ENCODE results near the gene TAOK1. TPM values are rescaled to one million over a fixed set of nuclear protein-coding genes. Genes with fewer than 3 reads are reported as not detected.

TAOK1 gene
- polyA plus RNA-seq, 4 donors, result 43.9 to 48.7 (median 48.1) TPM

- no peak for DNase-seq (ENCODE audit: low read depth in 4 of 4, low spot score in 3 of 4)
Observed at GRCh38 chr17:29376667-29377270, 13.4 kb upstream of the TAOK1 start.

- DNase-seq (ENCODE audit: low read depth in 4 of 4, low spot score in 3 of 4), result no peak
Observed at GRCh38 chr17:29378500-29378899, 11.7 kb upstream of the TAOK1 start.

- DNase-seq (ENCODE audit: low read depth in 4 of 4, low spot score in 3 of 4), result no peak
Observed at GRCh38 chr17:29379084-29379991, 10.8 kb upstream of the TAOK1 start.

- no peak for DNase-seq (ENCODE audit: low read depth in 4 of 4, low spot score in 3 of 4)
Observed at GRCh38 chr17:29383686-29384085, 6.5 kb upstream of the TAOK1 start.

GRCh38 chr17:29384901-29385300 is 5.3 kb upstream of the TAOK1 start:
- no peak for DNase-seq (ENCODE audit: low read depth in 4 of 4, low spot score in 3 of 4)

GRCh38 chr17:29386760-29387159 is 3.4 kb upstream of the TAOK1 start:
- DNase-seq (ENCODE audit: low read depth in 4 of 4, low spot score in 3 of 4), result no peak

- no peak for DNase-seq (ENCODE audit: low read depth in 4 of 4, low spot score in 3 of 4)
Observed at GRCh38 chr17:29388937-29389336, 1.2 kb upstream of the TAOK1 start.

GRCh38 chr17:29390851-29391631 is 878 bp downstream of the TAOK1 start:
- no peak for DNase-seq (ENCODE audit: low read depth in 4 of 4, low spot score in 3 of 4)

- no peak for DNase-seq (ENCODE audit: low read depth in 4 of 4, low spot score in 3 of 4)
Observed at GRCh38 chr17:29393436-29393835, 3.3 kb downstream of the TAOK1 start.

GRCh38 chr17:29394761-29395160 is 4.6 kb downstream of the TAOK1 start:
- DNase-seq (ENCODE audit: low read depth in 4 of 4, low spot score in 3 of 4), result no peak

- DNase-seq (ENCODE audit: low read depth in 4 of 4, low spot score in 3 of 4), result no peak
Observed at GRCh38 chr17:29396066-29396465, 5.9 kb downstream of the TAOK1 start.

- no peak for DNase-seq (ENCODE audit: low read depth in 4 of 4, low spot score in 3 of 4)
Observed at GRCh38 chr17:29399634-29400033, 9.5 kb downstream of the TAOK1 start.

GRCh38 chr17:29400818-29401217 is 10.7 kb downstream of the TAOK1 start:
- no peak for DNase-seq (ENCODE audit: low read depth in 4 of 4, low spot score in 3 of 4)

- DNase-seq (ENCODE audit: low read depth in 4 of 4, low spot score in 3 of 4), result no peak
Observed at GRCh38 chr17:29401258-29401657, 11.1 kb downstream of the TAOK1 start.

GRCh38 chr17:29407856-29408255 is 17.7 kb downstream of the TAOK1 start:
- DNase-seq (ENCODE audit: low read depth in 4 of 4, low spot score in 3 of 4), result no peak

GRCh38 chr17:29409963-29410362 is 19.8 kb downstream of the TAOK1 start:
- DNase-seq (ENCODE audit: low read depth in 4 of 4, low spot score in 3 of 4), result no peak

- DNase-seq (ENCODE audit: low read depth in 4 of 4, low spot score in 3 of 4), result no peak
Observed at GRCh38 chr17:29412780-29413565, 22.8 kb downstream of the TAOK1 start.

GRCh38 chr17:29420128-29420527 is 30.0 kb downstream of the TAOK1 start:
- no peak for DNase-seq (ENCODE audit: low read depth in 4 of 4, low spot score in 3 of 4)

- DNase-seq (ENCODE audit: low read depth in 4 of 4, low spot score in 3 of 4), result no peak
Observed at GRCh38 chr17:29430275-29430674, 40.1 kb downstream of the TAOK1 start.

- peak in 1 of 4 donors; percentile 1 for DNase-seq (ENCODE audit: low read depth in 4 of 4, low spot score in 3 of 4)
Observed at GRCh38 chr17:29433541-29433940, 43.4 kb downstream of the TAOK1 start.

Data from right renal pelvis (tissue), 4 donors.